Stomach smooth muscle (tissue), 2 donors: ENCODE measurements around the gene TCP1.
"Not testable (repeated sequence)": the region's sequence is repeated elsewhere in the genome, so short reads cannot be mapped to it uniquely, and the experiment has no call there.

ENCODE experiments used
- H3K27ac ChIP-seq: one replicate; pipeline ENCODE4 v1.7.0; 2013; ENCODE audit warnings: mild to moderate bottlenecking, low read length, inconsistent platforms
- H3K27me3 ChIP-seq, 2 donors: one replicate each; pipeline ENCODE4 v1.7.0; 2013; ENCODE audit warnings: low read length in 2 of 2; ENCODE audit not compliant: insufficient read depth in 2 of 2, control insufficient read depth in 1 of 2
- H3K36me3 ChIP-seq, 2 donors: one replicate each; pipeline ENCODE4 v1.7.0; 2013; ENCODE audit warnings: low read length in 2 of 2; ENCODE audit not compliant: control insufficient read depth in 2 of 2, insufficient read depth in 2 of 2
- H3K4me1 ChIP-seq: one replicate; pipeline ENCODE4 v1.7.0; 2013; ENCODE audit warnings: low read length; ENCODE audit not compliant: control insufficient read depth, insufficient read depth
- H3K4me3 ChIP-seq, 2 donors: one replicate each; pipeline ENCODE4 v1.7.0; 2013; ENCODE audit warnings: low read length in 2 of 2
- H3K9ac ChIP-seq, 2 donors: one replicate each; pipeline ENCODE4 v1.7.0; 2013; ENCODE audit warnings: low read length in 2 of 2, mild to moderate bottlenecking in 1 of 2
- H3K9me3 ChIP-seq, 2 donors: one replicate each; pipeline ENCODE4 v1.7.0; 2013; ENCODE audit warnings: low read length in 2 of 2; ENCODE audit not compliant: control insufficient read depth in 2 of 2
- donor health status: healthy.
- donor health status: Pancreatic carcinoma.

Gene TCP1

GRCh38 chr6:159733395-159733794 lies 56.0 kb downstream of the TCP1 start:
- not testable (repeated sequence) for H3K4me1 ChIP-seq, H3K9ac ChIP-seq, H3K27me3 ChIP-seq, H3K9me3 ChIP-seq, H3K36me3 ChIP-seq, H3K27ac ChIP-seq, H3K4me3 ChIP-seq

DNA sequence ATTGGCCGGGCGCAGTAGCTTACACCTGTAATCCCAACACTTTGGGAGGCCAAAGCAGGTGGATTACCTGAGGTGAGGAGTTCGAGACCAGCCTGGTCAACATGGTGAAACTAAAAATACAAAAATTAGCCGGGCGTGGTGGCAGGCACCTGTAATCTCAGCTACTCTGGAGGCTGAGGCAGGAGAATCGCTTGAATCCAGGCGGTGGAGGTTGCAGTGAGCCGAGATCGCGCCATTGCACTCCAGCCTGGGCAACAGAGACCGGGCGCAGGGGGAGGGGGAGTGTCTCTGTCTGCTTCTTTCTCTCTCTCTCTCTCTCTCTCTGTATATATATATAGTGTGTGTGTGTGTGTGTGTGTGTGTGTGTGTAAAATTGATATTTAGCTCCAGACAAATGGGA lies 56.9 kb downstream of the TCP1 start:
- H3K4me3 ChIP-seq, H3K4me1 ChIP-seq, H3K36me3 ChIP-seq, H3K9ac ChIP-seq, H3K27ac ChIP-seq, H3K27me3 ChIP-seq, H3K9me3 ChIP-seq: not testable (repeated sequence)

GRCh38 chr6:159730332-159730676 lies 59.1 kb downstream of the TCP1 start:
- peak overlapping the region in 1 of 2 donors; percentile 54 for H3K4me3 ChIP-seq
- H3K4me1 ChIP-seq = no peaks in the 10 kb centered on the region

DNA sequence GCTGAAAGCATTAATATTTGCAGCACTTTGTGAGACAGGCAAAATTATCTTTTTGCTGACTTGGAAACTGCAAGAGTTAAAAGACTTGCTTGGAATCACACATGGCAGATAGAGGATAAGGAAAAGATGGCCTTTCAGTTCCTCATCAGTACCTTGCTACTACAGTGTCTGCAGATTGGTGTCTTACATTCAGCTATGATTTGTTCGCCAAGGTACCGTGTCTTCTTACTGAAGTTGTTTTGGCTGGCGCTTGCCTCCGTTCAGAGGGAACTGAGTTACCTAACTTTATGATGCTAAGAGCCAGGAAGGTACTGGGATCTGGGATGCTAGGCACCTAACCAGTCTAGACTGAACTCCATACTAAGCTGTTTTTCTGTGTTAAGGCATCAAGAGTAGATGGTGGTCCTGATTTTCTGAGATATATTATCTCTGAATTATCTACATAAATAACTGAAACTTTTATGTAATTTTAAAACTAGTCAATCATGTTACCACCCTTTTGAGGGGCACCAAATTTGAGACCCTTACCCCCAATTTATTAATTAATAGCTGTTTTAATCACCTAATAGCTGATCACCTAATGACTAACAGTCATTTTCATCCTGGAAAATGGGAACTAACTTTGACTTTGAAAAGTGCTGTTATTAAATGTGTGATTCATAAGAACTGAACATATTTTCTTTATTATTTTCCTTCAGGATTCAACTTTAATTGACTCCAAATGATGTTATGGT lies 59.6 kb downstream of the TCP1 start:
- no peaks in the 10 kb centered on the region for H3K36me3 ChIP-seq
- no peaks in the 10 kb centered on the region for H3K27me3 ChIP-seq
- no peak overlapping the region for H3K9ac ChIP-seq
- no peak overlapping the region for H3K27ac ChIP-seq
- H3K9me3 ChIP-seq = no peaks in the 10 kb centered on the region
- peak overlapping the region; percentile 20 to 54 for H3K4me3 ChIP-seq
- no peaks in the 10 kb centered on the region for H3K4me1 ChIP-seq

More at GRCh38 chr6:159730332-159730676, 59.1 kb downstream of the TCP1 start:
- Histone ChIP-seq H3K9me3 (no peaks in the 10 kb centered on the region), H3K27ac (no peak overlapping the region), H3K27me3 (no peaks in the 10 kb centered on the region), H3K9ac (no peak overlapping the region), H3K36me3 (no peaks in the 10 kb centered on the region)

- no peaks in the 10 kb centered on the region for H3K4me1 ChIP-seq
- no peaks in the 10 kb centered on the region for H3K36me3 ChIP-seq
- peak overlapping the region; percentile 92 to 97 for H3K9ac ChIP-seq
- H3K27ac ChIP-seq = peak overlapping the region; percentile 96
- H3K27me3 ChIP-seq = no peaks in the 10 kb centered on the region
- no peaks in the 10 kb centered on the region for H3K9me3 ChIP-seq
- H3K4me3 ChIP-seq = peak overlapping the region; percentile 79 to 91
These were observed 60.9 kb downstream of the TCP1 start for GRCh38 chr6:159728531-159728964.
